ENCODE measurements around the gene IQCH. TPM values are rescaled to one million over a fixed set of nuclear protein-coding genes. Genes with fewer than 3 reads are reported as not detected.
A peak's percentile ranks its signal among the peaks of the same experiment; 100 is the strongest.
"Not testable (repeated sequence)": the region's sequence is repeated elsewhere in the genome, so short reads cannot be mapped to it uniquely, and the experiment has no call there.

IQCH gene
- total RNA-seq, 1 donor from 2014 or later = 1.5 TPM

- H3K27me3 ChIP-seq = no peaks in the 10 kb centered on the region
- H3K36me3 ChIP-seq = no peaks in the 10 kb centered on the region
- H3K4me3 ChIP-seq = no peak overlapping the region
- TF ChIP-seq POLR2AphosphoS5 (IDR thresholded peaks at IDR 0.05; ENCODE audit: insufficient read depth in 1 of 2, low read depth in 1 of 2) = no peak
- TF ChIP-seq POLR2A (IDR thresholded peaks at IDR 0.05) = no peak
- TF ChIP-seq CTCF (IDR thresholded peaks at IDR 0.05) = peak; percentile 6 to 53 (median 23)
- H3K27ac ChIP-seq = no peak overlapping the region
- no peaks in the 10 kb centered on the region for H3K9me3 ChIP-seq
- no peaks in the 10 kb centered on the region for H3K4me1 ChIP-seq
- intact Hi-C loops (cut with DNase I) = loop anchor here (5.0 kb wide), 1 partner anchor 486 kb away; no protein-coding TSS in a partner anchor
- no peak for DNase-seq (ENCODE audit: extremely low spot score in 2 of 2)
Measured at GRCh38 chr15:67433495-67434099, 179.0 kb downstream of the IQCH start.

- H3K4me1 ChIP-seq; H3K27ac ChIP-seq; H3K36me3 ChIP-seq; intact Hi-C loops (cut with DNase I); H3K4me3 ChIP-seq; H3K9me3 ChIP-seq; DNase-seq (ENCODE audit: extremely low spot score in 2 of 2); H3K27me3 ChIP-seq: not testable (repeated sequence)
Measured at GRCh38 chr15:67436351-67437250, 182.0 kb downstream of the IQCH start.

DNA sequence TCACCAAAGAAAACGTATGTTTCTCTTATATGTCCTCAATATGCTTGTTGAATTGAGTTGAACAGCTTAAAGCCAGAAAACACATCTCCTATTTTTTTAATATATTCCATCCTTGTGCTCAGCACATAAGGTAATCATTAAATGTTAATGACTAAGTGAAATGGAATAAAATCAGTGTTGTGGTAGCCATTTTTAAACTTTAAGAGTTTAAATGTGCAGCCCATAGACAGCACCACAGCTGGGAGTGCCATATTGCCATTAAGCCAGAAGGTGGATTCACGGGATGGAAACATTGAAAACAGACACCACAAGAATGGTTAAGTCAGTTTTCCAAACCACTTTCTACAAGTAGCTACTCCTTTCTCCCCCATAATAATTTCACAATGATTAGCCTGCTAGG lies 189.5 kb downstream of the IQCH start:
- intact Hi-C loops (cut with DNase I) = no loop called here
- no peaks in the 10 kb centered on the region for H3K4me1 ChIP-seq
- no peak overlapping the region for H3K27ac ChIP-seq
- no peaks in the 10 kb centered on the region for H3K27me3 ChIP-seq
- no peaks in the 10 kb centered on the region for H3K9me3 ChIP-seq
- no peaks in the 10 kb centered on the region for H3K36me3 ChIP-seq
- no peak overlapping the region for H3K4me3 ChIP-seq
- TF ChIP-seq POLR2A (IDR thresholded peaks at IDR 0.05) = no peak
- TF ChIP-seq CTCF (IDR thresholded peaks at IDR 0.05) = no peak
- TF ChIP-seq POLR2AphosphoS5 (IDR thresholded peaks at IDR 0.05; ENCODE audit: insufficient read depth in 1 of 2, low read depth in 1 of 2) = no peak
- no peak for DNase-seq (ENCODE audit: extremely low spot score in 2 of 2)

DNA sequence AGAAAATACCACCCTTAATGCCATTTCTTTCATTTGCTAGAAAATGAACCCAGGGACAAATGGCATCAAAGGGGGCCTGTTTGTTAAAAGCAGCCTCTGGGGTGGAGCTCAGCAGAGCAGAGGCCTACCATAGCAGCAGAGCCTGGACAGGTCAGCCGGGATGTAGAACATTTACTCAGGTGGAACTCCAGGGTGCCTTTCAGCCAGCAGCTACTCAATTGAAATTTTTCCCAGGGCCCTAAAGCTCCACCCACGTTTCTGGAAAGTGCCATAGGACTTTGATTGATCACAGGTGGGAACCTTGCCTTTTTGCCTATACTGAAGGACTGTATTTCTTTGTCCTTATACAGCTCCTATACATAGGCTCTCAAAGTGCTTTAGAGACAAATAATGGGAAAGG lies 191.9 kb downstream of the IQCH start:
- intact Hi-C loops (cut with DNase I) = no loop called here

GRCh38 chr15:67448372-67448771 lies 193.8 kb downstream of the IQCH start:
- H3K9me3 ChIP-seq; H3K4me3 ChIP-seq; intact Hi-C loops (cut with DNase I); DNase-seq (ENCODE audit: extremely low spot score in 2 of 2); H3K27me3 ChIP-seq; H3K27ac ChIP-seq; H3K4me1 ChIP-seq; H3K36me3 ChIP-seq: not testable (repeated sequence)

More for the DNA sequence above, 191.9 kb downstream of the IQCH start:
- Histone ChIP-seq H3K36me3 (no peaks in the 10 kb centered on the region), H3K27ac (no peak overlapping the region), H3K27me3 (no peaks in the 10 kb centered on the region), H3K4me1 (no peaks in the 10 kb centered on the region), H3K9me3 (no peaks in the 10 kb centered on the region), H3K4me3 (no peak overlapping the region)
- no peak for DNase-seq (ENCODE audit: extremely low spot score in 2 of 2)
- TF ChIP-seq POLR2AphosphoS5 (IDR thresholded peaks at IDR 0.05; ENCODE audit: insufficient read depth in 1 of 2, low read depth in 1 of 2) (no peak), POLR2A (IDR thresholded peaks at IDR 0.05) (no peak), CTCF (IDR thresholded peaks at IDR 0.05) (no peak)

GRCh38 chr15:67453703-67454102 lies 199.1 kb downstream of the IQCH start:
- intact Hi-C loops (cut with DNase I); H3K4me3 ChIP-seq; H3K4me1 ChIP-seq; H3K36me3 ChIP-seq; DNase-seq (ENCODE audit: extremely low spot score in 2 of 2); H3K27me3 ChIP-seq; H3K9me3 ChIP-seq; H3K27ac ChIP-seq: not testable (repeated sequence)

Data from vagina (tissue), 2 donors.